Measurements from ENCODE around the gene MCL1.
"Not testable (repeated sequence)": the region's sequence is repeated elsewhere in the genome, so short reads cannot be mapped to it uniquely, and the experiment has no call there.

The MCL1 gene

GRCh38 chr1:150568594-150568966 lies 10.8 kb downstream of the MCL1 start:
- TF ChIP-seq CTCF (conservative IDR thresholded peaks at IDR 0.05) = no peak
- TF ChIP-seq ZFX (IDR thresholded peaks at IDR 0.05) = no peak
- H3K27ac ChIP-seq = peak overlapping the region; percentile 96

DNA sequence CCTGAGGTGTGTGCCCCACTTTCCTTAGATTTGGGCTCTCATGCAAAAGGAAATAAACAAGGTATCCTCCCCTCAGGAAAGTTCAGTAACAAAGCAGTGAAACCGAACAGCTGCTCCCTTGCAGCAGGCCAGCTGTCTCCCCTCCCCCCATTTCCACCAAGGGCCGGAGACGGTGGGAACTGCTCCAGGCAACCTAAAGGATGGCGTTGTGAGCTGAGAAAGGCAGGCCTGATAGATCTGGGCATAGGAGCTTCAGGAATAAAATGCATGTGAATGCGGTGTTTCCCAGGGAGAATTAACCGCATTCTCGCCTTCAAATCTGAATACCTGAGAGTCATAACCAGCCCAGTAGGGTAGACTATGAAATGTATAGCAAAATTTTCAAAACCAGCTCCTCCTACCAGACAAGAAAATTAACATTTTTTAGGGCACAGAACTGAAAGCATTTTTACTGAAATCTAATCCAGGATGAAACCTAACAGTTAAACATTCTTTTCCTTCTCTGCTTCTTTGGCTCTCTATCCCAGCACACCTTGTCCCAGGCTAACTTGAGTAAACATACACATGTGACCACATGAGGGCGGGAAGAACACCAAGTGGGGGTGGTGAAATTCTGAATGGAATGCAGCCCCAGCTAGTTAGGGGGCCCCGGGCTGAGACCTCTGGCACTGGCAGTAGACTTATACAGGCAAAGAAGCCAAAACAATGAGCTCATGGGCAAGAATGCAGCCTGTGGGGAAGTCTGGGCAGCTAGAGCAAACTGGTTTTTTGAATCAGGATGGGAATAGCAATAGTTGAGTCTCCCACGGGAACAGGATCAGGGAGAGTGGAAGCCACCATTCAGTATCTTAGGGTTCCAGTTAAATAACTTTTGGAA lies 11.5 kb downstream of the MCL1 start:
- no peak for TF ChIP-seq CTCF (conservative IDR thresholded peaks at IDR 0.05)
- TF ChIP-seq ZFX (IDR thresholded peaks at IDR 0.05) = no peak
- peak overlapping the region; percentile 96 for H3K27ac ChIP-seq

DNA sequence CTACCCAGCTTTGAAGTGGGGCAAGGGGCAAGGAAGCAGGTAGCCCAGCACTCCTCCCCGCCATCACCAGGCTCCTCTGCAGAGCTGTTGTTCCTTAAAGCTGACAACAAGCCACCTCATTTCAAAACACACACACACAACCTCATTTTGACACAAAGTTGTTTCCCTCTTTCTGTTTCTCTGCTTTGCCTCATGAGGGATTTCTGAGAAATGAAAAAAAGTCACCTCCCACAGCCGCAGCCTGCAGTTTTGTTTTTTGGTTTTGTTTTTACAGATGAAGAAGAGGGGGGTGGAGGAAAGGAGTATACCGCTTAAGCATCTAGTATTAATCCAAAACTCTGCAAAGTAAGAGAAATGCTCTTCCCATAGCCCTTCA lies 12.1 kb downstream of the MCL1 start:
- peak overlapping the region; percentile 96 for H3K27ac ChIP-seq

DNA sequence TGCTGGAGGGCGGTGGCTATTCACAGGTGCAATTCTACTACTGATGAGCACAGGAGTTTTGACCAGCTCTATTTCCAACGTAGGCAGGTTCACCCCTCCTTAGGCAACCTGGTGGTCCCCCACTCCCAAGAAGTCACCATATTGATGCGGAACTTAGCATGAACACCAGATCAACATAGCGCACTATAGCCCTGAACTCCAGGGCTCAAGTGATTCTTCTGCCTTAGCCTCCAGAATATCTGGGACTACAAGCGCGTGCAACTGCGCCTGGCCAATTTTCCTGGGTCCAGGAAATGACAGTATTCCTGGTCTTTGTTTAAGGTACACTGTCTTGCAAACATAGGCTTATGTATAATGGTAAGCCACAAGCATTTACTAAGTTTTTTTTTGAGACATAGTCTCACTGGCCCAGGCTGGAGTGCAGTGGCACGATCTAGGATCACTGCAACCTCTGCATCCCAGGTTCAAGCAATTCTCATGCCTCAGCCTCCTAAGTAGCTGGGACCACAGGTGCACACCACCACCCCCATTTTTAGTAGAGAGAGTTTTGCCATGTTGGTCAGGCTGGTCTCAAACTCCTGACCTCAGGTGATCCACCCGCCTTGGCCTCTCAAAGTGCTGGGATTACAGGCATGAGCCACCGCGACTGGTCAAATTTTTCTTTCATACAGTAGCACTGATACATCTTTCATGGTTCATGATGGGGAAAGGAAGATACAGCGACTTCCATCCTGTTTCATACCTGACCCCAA lies 12.6 kb downstream of the MCL1 start:
- no peak for TF ChIP-seq ZFX (IDR thresholded peaks at IDR 0.05)
- TF ChIP-seq CTCF (conservative IDR thresholded peaks at IDR 0.05) = no peak

More for the DNA sequence above, 12.1 kb downstream of the MCL1 start:
- no peak for TF ChIP-seq ZFX (IDR thresholded peaks at IDR 0.05)
- no peak for TF ChIP-seq CTCF (conservative IDR thresholded peaks at IDR 0.05)

DNA sequence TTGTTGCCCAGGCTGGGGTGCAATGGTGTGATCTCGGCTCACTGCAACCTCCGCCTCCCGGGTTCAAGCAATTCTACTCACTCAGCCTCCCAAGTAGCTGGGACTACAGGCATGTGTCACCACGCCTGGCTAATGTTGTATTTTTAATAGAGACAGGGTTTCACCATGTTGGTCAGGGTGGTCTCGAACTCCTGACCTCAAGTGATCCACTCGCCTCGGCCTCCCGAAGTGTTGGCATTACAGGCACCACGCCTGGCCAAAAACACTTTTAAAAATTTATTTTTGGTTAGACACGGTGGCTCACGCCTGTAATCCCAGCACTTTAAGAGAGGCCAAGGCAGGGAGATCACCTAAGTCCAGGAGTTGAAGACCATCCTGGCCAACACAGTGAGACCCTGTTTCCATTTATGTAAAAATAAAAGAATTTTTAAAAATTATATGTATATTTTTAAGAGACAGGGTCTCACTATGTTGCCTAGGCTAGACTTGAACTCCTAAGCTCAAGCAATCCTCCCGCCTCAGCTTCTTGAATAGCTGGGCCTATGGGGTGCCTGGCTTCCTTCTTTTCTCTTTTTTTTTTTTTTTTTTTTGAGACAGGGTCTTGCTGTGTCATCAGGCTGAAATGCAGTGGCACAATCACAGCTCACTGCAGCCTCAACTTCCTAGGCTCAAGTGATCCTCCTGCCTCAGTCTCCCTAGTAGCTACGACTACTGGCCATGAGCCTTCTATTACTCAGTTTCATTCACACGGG lies 14.0 kb downstream of the MCL1 start:
- H3K27ac ChIP-seq = not testable (repeated sequence)

More for the DNA sequence above, 12.6 kb downstream of the MCL1 start:
- peak overlapping the region; percentile 96 for H3K27ac ChIP-seq

DNA sequence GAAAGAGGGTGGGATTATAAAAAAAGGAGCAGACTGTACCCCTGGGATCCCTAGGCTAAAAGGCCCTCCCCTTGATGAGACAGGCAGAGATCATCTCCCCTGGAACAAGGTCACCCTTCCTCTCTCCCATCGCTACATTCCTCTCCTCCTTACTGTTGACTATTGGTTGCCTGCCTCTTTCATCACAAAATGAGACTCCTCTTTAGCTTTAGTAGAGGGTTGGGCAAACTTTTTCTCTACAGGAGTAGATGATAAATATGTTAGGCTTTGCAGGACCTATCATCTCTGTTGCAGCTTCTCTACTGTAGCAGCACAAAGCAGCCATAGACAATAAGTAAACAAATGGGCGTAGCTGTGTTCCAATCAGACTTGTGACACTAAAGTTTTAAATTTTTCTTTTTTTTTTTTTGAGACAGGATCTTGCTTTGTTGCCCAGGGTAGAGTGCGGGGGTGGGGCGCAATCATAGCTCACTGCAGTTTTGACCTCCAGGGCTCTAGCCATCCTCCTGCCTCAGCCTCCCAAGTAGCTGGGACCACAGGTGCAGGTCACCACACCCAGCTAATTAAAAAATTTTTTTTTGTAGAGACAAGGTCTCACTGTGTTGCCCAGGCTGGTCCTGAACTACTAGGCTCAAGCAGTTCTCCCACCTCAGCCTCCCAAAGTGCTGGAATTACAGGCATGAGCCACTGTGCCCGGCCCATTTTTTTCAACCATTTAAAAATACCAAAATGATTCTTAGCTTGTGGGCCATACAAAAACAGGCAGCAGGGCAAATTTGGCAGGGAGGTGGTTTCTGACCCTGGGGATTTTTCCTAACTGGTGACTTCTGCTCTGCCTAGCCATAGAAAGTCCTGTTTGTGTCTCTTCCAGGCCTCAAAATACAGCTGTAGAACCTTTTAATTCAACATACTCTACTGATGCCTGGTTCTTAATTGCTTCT lies 15.1 kb downstream of the MCL1 start:
- no peak for TF ChIP-seq ZFX (IDR thresholded peaks at IDR 0.05)
- TF ChIP-seq CTCF (conservative IDR thresholded peaks at IDR 0.05) = no peak
- H3K27ac ChIP-seq = peak overlapping the region; percentile 93

Data from C4-2B (cell line).